ENCODE results near the gene GLI3.

DNA sequence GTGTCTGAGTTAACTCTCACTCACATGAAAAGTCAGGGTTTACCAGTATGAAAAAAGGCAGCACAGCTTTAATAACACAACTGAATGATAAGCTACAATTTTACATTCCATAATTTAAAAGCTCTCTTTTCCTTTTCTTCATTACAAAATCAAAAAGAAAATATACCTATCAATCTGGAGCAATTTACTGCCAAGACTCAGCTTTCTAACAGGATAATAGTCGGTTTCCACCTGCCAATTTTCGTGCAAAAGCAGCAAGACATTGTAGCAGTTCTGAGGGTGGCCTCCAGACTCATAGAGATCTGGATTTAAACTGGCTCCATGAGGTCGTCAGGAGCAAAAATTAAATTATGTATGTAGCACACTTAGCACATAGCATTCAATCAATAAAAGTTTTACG is 191.0 kb downstream of the GLI3 start:
- TF ChIP-seq, protein P1, sequence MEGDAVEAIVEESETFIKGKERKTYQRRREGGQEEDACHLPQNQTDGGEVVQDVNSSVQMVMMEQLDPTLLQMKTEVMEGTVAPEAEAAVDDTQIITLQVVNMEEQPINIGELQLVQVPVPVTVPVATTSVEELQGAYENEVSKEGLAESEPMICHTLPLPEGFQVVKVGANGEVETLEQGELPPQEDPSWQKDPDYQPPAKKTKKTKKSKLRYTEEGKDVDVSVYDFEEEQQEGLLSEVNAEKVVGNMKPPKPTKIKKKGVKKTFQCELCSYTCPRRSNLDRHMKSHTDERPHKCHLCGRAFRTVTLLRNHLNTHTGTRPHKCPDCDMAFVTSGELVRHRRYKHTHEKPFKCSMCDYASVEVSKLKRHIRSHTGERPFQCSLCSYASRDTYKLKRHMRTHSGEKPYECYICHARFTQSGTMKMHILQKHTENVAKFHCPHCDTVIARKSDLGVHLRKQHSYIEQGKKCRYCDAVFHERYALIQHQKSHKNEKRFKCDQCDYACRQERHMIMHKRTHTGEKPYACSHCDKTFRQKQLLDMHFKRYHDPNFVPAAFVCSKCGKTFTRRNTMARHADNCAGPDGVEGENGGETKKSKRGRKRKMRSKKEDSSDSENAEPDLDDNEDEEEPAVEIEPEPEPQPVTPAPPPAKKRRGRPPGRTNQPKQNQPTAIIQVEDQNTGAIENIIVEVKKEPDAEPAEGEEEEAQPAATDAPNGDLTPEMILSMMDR (IDR thresholded peaks at IDR 0.05), result no peak
- TF ChIP-seq EZH2 (IDR thresholded peaks at IDR 0.05) (no peak), EZH2phosphoT487 (IDR thresholded peaks at IDR 0.05) (no peak)

All from neural progenitor cell (in vitro differentiated cells).